ENCODE measurements around the gene B3GALNT2.

Gene B3GALNT2

GRCh38 chr1:235450886-235451483 lies 53.3 kb downstream of the B3GALNT2 start:
- no peak for DNase-seq (ENCODE audit: low read depth in 2 of 2)

GRCh38 chr1:235450433-235450832 lies 53.8 kb downstream of the B3GALNT2 start:
- no peak for DNase-seq (ENCODE audit: low read depth in 2 of 2)

- no peak for DNase-seq (ENCODE audit: low read depth in 2 of 2)
Observed at GRCh38 chr1:235448616-235449015, 55.6 kb downstream of the B3GALNT2 start.

- DNase-seq (ENCODE audit: low read depth in 2 of 2): no peak
Observed at GRCh38 chr1:235442788-235443429, 61.3 kb downstream of the B3GALNT2 start.

GRCh38 chr1:235441159-235441685 lies 63.0 kb downstream of the B3GALNT2 start:
- DNase-seq (ENCODE audit: low read depth in 2 of 2): no peak

GRCh38 chr1:235434001-235434400 lies 70.3 kb downstream of the B3GALNT2 start:
- no peak for DNase-seq (ENCODE audit: low read depth in 2 of 2)

GRCh38 chr1:235430991-235431390 lies 73.3 kb downstream of the B3GALNT2 start:
- DNase-seq (ENCODE audit: low read depth in 2 of 2): no peak

GRCh38 chr1:235429143-235429542 lies 75.1 kb downstream of the B3GALNT2 start:
- DNase-seq (ENCODE audit: low read depth in 2 of 2): no peak

GRCh38 chr1:235427447-235427846 lies 76.8 kb downstream of the B3GALNT2 start:
- no peak for DNase-seq (ENCODE audit: low read depth in 2 of 2)

- no peak for DNase-seq (ENCODE audit: low read depth in 2 of 2)
Observed at GRCh38 chr1:235426680-235427079, 77.6 kb downstream of the B3GALNT2 start.

- DNase-seq (ENCODE audit: low read depth in 2 of 2): no peak
Observed at GRCh38 chr1:235426143-235426542, 78.1 kb downstream of the B3GALNT2 start.

GRCh38 chr1:235425357-235425756 lies 78.9 kb downstream of the B3GALNT2 start:
- DNase-seq (ENCODE audit: low read depth in 2 of 2): no peak

GRCh38 chr1:235424092-235424491 lies 80.2 kb downstream of the B3GALNT2 start:
- DNase-seq (ENCODE audit: low read depth in 2 of 2): no peak

- peak in 1 of 2 donors; percentile 6 for DNase-seq (ENCODE audit: low read depth in 2 of 2)
Observed at GRCh38 chr1:235423214-235423652, 81.0 kb downstream of the B3GALNT2 start.

- DNase-seq (ENCODE audit: low read depth in 2 of 2): no peak
Observed at GRCh38 chr1:235421751-235422150, 82.5 kb downstream of the B3GALNT2 start.

- peak; percentile 15 to 36 for DNase-seq (ENCODE audit: low read depth in 2 of 2)
Observed at GRCh38 chr1:235417086-235417697, 87.1 kb downstream of the B3GALNT2 start.

- DNase-seq (ENCODE audit: low read depth in 2 of 2): no peak
Observed at GRCh38 chr1:235416662-235417049, 87.6 kb downstream of the B3GALNT2 start.

GRCh38 chr1:235415008-235415904 lies 89.0 kb downstream of the B3GALNT2 start:
- peak; percentile 20 to 28 for DNase-seq (ENCODE audit: low read depth in 2 of 2)

- no peak for DNase-seq (ENCODE audit: low read depth in 2 of 2)
Observed at GRCh38 chr1:235411489-235412486, 92.5 kb downstream of the B3GALNT2 start.

GRCh38 chr1:235410467-235410866 lies 93.8 kb downstream of the B3GALNT2 start:
- DNase-seq (ENCODE audit: low read depth in 2 of 2): no peak
